NT2/D1 (cell line): ENCODE results near the gene DUSP16.

ENCODE experiments used
- SUZ12 ChIP-seq: IDR thresholded peaks from 2 replicates; pipeline ENCODE4 v1.6.1; 2011; ENCODE audit not compliant: insufficient read length, insufficient read depth; ENCODE audit errors: extremely low read depth
- YY1 ChIP-seq: IDR thresholded peaks from 2 replicates; pipeline ENCODE4 v1.6.1; 2011; ENCODE audit not compliant: insufficient read length, insufficient read depth
- ZNF274 ChIP-seq: IDR thresholded peaks from 2 replicates; pipeline ENCODE4 v1.6.1; 2011; ENCODE audit warnings: mild to moderate bottlenecking, low read depth, low read length

GRCh38 chr12:12425616-12426015 lies 137.0 kb downstream of the DUSP16 start:
- TF ChIP-seq ZNF274 (no peak), YY1 (no peak), SUZ12 (no peak)
